HT1080 (cell line): ENCODE results near the gene RNF222. TPM values are rescaled to one million over a fixed set of nuclear protein-coding genes. Genes with fewer than 3 reads are reported as not detected.

Experiments used
- DNase-seq: peaks from one replicate; pipeline ENCODE4 v3.0.0-alpha.2; 2015; ENCODE audit warnings: low read depth
- polyA plus RNA-seq, 2 experiments: library from polyadenylated mRNA; depleted of rRNA; stranded (reverse); fragments of >200 nt; gene quantifications; 2 replicates each; pipeline ENCODE4 v1.2.3, GENCODE V29; 2015
- total RNA-seq: library from RNA; depleted of rRNA; stranded (reverse); fragments of >200 nt; shearing (Covaris generic); gene quantifications from 2 replicates; pipeline ENCODE4 v1.2.3, GENCODE V29; 2014; rRNA removed

Gene RNF222, protein sequence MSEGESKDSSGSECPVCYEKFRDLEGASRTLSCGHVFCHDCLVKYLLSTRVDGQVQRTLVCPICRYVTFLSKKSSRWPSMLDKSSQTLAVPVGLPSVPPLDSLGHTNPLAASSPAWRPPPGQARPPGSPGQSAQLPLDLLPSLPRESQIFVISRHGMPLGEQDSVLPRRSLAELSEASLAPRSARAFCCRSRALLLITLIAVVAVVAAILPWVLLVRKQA
- not detected in 2 replicates for total RNA-seq
- polyA plus RNA-seq (2015; cell fraction: cytosol; rRNA removed) = not detected in 2 replicates
- not detected in 2 replicates for polyA plus RNA-seq (2015; cell fraction: nucleus; rRNA removed)

DNA sequence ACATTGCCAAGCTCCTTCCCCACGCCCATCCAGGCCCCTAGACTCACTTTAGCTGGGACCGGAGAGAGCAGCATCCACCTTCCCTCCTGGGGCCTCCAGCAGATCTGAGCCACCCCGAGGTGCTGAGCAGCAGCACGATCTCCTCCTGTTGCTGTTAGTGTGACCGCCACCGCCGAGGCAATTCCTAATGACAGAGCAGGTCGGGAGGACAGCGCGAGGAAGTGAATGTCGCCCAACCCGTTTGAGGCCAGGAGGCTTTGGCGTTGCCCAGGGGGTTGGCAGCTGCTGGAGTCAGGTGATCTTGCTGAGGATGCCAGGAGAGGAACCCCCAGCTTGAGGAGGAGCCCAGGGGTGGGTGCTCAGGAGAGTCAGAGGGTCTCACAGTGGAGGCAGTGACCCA is at the start of gene RNF222:
RNF222 (minus strand) TSS at position 192 of the 400 bp plus-strand sequence. CDS start 4,366 bp downstream, outside the sequence.
- DNase-seq = no peak

DNA sequence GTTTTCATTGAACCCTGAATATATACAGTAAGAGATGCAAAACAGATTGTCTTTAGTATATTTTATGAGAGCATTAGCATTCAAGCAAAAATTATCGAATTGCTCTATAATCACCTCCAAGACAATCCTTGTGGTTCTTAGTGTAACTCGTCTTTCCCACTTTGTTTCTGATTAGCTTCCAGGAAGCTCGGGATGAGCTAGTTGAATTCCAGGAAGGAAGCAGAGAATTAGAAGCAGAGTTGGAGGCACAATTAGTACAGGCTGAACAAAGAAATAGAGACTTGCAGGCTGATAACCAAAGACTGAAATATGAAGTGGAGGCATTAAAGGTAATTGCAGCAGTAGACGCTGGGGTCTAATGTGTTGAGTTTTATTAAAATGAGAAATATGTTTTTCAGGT is 47.9 kb upstream of the RNF222 start:
- DNase-seq = no peak

DNA sequence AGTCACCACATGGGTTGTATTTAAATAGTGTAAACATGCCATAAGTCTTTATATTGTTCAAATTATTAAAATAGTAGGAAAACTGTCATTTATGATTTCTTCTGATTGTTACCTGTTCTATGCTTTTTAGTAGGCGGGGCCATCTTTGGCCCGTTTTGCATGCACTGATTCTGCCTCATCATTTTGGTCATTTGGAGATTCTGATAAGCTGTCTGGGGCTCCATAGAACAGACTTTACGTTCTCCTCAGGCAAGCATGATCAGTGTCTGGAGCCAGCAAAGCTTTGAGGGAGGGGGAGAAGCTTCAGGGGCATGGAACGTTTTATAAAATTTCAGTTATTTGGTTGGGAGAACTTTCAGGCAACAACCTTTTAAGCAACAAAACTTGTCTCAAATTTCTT is 46.9 kb upstream of the RNF222 start:
- DNase-seq = no peak

DNA sequence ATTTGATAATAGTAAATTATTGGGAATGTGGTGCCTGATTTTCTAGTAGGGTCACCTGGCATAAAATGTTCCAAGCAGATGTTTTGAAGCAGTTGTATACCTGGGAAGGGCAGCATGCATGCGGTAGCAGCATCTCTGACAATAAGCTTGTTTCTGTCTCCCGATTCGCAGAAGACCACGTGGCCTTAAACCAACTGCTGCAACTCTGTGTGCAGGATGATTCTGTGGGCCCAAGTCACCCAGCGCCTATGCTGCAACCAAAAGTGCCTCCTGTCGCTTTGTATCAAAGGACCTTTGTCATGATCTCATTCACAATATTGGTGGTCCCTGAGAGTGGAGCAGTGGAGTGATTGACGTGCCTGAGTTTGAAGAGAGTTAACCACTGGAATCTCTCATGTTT is 46.1 kb upstream of the RNF222 start:
- DNase-seq = no peak

DNA sequence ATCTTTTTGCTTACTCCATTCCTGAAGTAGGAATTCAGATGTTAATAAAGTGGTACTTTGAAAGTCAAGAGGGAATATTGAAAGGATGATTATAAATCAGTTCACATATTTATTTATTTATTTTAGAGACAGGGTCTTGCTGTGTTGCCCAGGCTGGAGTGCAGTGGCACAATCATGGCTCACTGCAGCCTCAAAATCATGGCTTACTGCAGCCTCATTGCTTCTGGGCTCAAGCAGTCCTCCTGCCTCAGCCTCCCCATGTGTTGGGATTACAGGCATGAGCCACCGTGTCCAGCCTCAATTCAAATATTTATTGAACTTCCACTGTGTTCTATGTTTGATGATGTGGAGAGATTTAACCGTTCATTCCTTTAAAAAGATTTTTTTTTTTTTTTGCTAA is 44.7 kb upstream of the RNF222 start:
- no peak for DNase-seq

DNA sequence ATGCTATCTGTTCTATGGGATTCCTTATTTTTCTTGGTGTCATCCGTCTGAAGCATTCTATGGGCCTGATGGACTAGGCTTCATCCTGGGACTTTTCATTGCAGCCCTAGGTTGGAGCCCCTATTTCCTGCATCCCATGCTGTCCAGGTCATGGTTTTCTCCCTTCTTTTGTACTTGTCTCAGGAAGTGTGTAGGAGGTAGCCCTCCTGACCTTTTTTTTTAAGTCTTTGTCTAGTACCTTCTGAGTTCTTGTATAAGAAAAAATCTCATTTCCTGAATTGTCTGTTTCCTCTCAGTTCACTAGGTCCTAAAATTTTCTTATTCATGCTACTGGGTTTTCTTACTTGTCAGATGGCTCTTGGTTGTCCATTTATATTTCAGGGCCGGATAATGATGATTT is 44.1 kb upstream of the RNF222 start:
- no peak for DNase-seq

DNA sequence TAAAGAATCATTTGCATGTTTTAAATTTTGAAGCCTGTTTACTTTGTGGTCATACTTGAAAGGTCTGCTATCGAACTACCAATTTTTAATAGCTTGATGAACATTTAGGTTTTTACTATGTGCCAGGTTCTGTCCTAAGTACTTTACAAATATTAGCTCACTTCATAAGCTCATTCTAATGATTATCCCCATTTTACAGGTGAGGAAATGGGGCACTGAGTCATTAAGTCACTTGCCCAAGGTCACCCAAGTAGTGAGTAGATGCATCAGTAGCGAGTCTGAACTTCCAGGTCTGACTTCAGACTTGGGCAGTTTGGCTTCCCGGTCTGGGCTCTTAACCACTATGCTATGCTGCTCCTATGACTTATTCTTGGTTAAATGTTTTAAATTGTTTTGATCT is 42.1 kb upstream of the RNF222 start:
- no peak for DNase-seq

DNA sequence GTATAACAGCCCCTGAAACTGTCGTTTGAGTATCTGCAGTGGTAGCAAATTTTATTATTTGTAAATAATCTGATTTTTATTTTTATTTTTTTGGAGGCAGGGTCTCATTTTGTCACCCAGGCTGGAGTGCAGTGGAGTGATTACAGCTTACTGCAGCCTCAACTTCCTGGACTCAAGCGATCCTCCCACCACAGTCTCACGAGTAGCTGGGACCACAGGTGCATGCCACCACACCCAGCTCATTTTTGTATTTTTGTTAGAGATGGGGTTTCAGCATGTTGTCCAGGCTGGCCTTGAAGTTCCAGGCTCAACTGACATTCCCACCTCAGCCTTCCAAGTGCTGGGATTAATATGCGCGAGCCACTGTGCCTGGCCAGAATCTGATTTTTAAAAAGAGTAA is 40.8 kb upstream of the RNF222 start:
- no peak for DNase-seq

DNA sequence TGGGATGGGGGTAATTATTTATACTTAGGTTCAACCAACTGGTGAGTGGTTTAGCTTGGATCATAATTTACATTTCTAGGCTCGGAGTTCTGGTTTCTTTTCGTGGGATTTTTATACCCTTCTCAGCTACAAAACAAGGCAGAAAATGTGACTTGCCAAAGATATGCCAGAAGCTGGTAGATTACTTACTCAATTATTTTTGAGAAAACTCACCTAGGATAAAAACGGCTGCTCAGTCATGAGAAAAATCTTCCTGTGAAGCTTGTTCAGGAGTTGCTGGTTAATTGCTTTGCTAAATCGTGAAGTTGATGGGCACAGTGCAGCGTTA is 39.2 kb upstream of the RNF222 start:
- no peak for DNase-seq

DNA sequence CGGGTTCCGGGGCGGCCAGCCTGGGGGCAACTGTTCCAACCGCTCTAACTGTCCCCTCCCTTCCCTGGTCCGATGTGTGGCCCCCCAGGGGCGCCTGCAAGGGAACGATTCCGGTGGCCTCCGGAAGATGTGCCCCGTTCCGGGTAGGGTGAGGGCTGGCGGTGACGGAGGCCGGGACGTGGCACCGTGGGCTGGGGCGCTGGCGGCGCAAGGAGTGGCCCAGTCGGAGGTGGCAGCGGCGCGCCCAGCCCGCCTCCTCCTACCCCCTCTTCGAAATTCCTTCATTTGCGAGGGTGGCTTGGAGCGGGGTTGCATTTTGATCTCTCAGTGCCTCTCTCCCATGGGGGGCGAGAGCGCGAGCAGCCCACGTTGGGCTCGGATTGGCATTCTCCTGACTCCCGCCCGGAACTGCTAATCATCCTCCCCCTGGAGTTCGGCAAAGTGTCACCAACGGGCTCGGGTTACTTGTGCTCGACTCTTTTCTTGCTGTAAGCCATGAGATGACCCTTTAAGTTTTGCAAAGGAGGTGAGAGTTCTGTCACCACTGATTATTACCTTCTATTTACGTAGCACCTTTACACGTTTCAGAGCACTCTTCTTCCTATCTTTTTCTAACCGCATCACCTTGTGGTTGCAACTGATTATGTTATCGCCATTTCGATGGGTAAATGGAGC is 38.7 kb upstream of the RNF222 start:
- DNase-seq = peak; percentile 46

DNA sequence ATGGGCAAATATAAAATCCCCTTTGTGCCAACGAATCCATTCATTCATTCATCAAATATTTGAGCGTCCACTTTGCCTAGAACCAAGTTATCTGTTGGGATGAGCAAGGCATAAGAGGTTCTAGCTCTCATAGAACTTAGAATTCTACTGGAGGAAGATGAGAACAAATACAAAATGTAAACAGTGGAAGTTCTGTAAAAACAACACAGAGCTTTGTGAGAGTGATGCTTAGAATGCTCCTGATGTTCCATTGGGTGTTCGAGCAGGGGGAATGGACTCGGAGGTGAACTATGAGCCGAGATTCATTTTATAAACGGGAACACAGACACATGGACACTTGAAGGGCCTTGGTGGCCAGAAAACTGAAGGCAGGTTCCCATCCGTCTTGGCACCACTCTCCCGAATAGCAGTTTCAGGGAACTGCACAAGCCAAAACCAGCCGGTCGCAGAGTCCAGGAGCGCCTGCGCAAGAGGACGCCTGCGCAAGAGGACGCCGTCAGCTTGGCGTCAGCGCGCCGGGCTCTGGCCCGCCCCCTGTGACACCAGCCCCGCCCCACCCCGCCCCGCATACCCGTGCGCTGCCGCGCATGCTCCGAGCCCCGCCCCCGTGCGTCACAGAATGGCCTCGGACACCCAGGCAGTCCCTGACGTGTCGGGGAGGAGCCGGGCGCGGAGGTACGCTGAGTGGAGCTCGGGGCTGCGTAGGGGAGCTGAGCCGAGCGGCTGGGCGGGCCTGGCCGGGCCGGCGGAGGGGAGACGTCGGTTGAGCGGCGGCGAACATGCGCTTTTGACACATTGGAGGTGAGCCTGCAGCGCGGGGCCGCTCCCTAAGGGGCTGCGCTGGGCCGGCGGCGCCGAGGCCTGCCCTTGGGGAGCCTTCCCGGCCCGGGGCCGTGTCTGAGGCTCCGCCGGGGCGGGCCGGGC is 37.9 kb upstream of the RNF222 start, which contains the start of gene NDEL1:
NDEL1 (plus strand) TSS at position 640 of the 924 bp plus-strand sequence. CDS start 8,388 bp downstream, outside the sequence.
- peak; percentile 91 for DNase-seq

DNA sequence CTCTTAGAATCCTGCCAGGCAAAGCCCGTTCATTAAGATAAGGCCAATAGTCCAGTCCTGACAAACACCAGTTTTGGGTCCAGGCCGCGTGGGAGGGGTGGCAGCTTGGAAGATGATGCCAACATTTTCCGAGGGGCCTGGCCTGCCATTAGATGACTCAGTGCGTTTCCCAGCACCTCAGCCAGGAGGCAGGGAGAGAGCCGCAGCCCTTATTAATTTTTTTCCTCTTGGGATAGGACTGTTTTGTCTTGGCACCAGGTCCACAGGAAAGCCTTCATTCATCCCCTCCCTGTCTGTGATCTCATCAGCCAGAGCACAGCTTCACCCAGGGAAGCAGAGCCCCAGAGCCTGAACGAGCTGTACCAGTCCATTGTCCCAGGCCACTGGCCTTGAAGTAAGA is 33.3 kb upstream of the RNF222 start:
- peak; percentile 71 for DNase-seq

DNA sequence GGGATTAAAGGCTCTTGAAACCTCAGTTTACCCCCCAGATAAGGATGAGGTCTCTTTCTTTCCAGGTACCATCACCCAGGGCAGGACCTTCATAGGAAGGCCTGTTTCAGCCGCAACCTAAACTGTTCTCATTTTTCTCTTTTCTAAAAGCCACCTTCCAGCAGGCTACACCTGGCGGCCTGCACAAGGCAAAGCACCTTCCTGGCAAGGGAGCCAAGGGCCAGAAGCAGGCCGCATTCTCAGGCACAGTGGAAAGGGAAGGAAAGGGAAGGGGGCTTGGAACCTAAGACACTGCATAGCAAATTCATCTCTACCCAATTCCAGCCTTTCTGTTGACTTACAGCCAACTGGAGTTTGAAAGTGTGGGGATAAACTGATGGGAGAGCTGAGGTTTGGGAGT is 29.2 kb upstream of the RNF222 start:
- DNase-seq = no peak

DNA sequence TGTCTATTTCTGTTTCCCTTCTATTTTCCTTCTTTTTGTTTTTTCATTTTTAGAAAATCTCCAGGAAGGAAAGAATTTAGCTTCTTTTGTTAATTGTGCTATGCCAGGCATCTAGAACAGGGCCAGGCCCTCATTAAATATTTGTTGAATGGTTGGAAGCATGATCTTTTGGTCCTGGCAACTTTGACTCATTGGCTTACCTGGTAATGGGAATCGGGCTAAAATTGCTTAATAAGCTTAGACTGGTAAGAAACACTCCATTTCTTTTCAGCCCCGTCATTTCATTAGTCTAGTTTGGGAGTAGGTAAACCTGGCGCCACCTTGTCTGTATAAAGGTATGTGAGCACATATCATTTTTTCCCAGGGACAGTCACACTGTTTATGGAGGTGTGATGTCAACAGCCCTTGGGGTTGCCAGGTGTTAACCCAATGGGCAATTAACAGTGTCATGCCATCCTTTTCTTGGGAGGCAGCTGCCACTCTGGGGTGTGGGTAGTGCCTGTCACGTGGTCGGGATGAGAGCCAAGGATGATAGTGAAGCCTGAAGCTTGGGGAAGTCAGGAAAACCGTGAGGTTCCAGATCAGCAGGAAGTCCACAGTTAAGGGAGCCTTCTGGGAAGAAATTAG is 28.6 kb upstream of the RNF222 start:
- DNase-seq = no peak

DNA sequence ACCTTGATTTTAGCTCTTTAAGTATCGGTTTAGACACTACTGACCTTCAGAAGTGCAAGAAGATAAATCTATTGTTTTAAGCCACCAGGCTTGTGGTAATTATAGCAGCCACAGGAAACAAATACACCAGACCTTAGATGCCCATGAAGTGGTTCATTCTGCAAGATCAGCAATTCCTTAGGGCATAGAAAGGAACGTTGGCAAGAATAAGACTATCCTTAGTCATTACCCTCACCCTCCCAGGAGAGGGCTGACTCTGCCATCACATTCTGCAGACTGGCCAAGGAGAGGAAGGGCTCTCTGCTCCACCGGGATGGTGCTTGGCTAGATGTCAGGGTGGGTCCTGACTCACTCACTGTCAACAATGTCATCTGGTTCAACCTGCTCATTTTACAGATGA is 23.9 kb upstream of the RNF222 start:
- DNase-seq = peak; percentile 20

DNA sequence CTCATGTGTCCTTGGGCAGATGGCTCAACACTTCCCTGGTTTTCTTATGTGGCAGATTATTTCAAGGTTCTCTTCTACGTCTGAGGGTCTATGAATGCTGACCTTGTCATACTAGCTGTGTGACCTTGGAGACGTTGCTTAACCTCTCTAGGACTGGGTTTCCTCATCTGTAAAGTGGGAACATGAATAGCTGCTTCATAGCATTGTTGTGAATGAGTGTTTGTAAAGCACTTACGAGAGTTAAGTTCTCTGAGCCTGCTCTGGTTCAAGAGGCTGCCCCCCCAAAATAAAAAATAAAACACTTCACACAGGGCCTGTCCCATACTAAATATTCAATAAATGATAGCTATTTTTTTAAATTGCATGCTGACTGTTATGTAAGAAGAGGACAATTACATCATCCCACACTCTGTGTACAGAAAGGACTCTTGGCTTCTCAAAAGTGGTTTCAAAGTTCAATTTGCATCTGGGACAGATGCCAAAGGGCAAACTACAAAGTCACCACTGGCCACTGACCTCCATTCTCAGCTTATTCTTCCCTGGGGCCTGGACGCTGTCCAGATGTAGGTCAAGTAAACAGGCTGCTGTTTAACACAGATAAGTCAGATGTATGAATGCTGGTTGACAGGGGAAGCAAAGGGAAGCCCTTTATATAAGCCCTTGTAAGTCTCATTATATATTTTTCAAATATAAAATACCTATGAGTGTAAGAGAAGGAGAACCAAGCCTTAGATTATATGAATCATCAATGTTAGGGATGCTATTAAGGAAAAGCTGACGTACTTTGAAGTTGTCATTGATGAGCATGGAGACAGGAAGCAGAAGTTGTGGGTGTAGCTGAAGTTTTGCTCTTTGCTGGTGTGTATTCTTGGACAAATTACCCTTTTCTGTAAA is 22.7 kb upstream of the RNF222 start:
- DNase-seq = no peak

DNA sequence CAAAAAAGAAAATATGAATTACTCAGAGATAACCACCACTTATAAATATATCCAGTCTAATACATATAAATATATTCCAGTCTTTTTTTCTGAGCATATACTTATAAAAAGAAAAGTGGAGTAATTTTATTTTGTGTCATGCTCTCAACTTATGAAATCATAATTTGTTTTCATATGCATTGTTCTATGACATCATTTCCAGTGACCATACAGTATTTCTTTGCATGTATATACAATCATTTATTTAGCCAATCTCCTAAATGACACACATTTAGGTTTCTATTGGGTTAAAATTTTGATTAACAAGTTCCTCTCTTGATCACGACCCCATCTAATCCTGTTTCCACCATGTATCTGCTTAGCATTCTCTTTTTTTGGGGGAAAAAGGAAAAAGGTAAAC is 21.7 kb upstream of the RNF222 start:
- DNase-seq = no peak

DNA sequence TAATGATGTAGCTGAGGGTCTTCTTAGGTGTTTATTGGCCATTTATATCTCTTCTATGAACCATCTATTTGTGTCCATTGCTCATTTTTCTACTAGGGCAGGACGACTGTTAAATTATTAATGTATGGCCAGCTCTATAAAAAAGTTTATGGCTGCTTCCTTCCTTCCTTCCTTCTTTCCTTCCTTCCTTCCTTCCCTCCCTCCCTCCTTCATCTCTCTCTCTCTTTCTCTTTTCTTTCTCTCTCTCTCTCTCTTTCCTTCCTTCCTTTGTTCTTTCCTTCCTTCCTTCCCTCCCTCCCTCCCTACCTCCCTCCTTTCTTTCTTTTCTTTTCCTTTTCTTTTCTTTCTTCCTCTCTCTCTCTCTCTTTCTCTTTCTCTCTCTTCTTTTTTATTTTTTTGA is 20.8 kb upstream of the RNF222 start:
- DNase-seq = no peak

DNA sequence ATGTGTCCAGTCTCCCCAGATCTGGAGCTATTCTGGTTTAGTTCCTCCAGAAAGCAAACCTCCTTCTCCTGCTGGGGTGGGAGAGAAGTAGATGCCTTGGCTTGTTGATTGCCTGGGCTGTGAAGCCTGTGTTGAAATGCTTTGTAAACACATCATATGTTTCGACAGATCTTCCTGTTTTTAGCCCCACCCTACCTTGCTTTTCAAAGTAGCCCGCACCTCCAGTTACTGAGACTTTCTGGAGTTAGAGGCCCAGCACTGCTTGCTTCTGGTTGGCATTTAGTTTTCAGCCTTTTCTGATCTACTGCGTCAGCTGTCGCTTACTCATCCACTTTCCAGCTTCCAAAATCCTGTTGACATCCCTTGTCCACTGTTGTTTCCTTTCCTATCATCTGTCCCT is 20.2 kb upstream of the RNF222 start:
- no peak for DNase-seq

DNA sequence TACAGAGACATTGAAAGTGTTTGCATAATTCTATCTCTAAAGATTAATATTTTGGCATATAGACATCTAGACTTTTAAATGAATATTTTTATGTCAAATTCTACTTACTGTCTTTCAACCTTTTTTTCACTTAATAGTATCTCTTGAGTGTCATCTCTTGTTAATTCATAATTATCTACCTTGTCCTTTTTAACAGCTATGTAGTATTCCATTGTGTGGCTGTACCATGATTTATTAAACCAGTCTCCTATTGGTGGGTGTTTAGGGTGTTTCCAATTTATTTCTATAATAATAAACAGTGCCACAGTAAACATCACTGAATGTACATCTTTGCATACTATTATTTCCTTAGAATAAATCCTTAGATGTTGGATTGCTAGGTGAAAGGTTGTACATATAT is 16.3 kb upstream of the RNF222 start:
- no peak for DNase-seq

DNA sequence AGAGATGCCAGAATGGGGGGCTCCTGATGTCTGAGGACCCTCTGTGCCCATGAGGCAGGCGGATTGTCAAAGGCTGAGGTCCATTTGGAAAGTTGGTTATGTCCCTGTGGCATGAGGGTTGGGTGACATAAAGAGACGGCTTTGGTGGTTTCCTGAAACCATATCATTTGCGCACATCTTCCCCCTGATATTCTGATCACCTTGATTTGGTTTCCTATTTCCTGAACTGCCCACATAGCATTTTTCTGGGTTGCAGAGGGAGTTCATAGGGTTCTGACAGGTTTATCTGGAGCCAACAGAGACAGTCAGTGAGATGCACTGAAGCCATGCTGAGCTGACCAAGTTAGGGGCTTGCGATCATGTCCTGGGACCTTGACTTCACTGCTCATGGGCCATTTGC is 15.7 kb upstream of the RNF222 start:
- no peak for DNase-seq
